B cell (primary cell): Measurements from ENCODE around the gene DGKB.

Experiments used
- CTCF ChIP-seq: fragments of 200-600 bp; IDR thresholded peaks from one replicate; pipeline ENCODE4 v1.8.0; 2022; ENCODE audit warnings: antibody characterized with exemption, mild to moderate bottlenecking
- EZH2 ChIP-seq: IDR thresholded peaks from 2 replicates; pipeline ENCODE4 v1.6.1; 2012; ENCODE audit warnings: borderline replicate concordance, low read depth, mild to moderate bottlenecking, moderate library complexity, low read length; ENCODE audit not compliant: insufficient read depth, poor library complexity, severe bottlenecking

GRCh38 chr7:14754631-14755030, 147.9 kb downstream of the DGKB start:
- no peak for TF ChIP-seq CTCF
- TF ChIP-seq EZH2 = no peak
